Mammary epithelial cell (primary cell): Measurements from ENCODE around the gene PAX3.

Experiments
- EZH2 ChIP-seq: IDR thresholded peaks from 2 replicates; pipeline ENCODE4 v1.6.1; 2012; ENCODE audit warnings: low read length, inconsistent platforms, borderline replicate concordance
- TF ChIP-seq, protein P1 (sequence below), 2 donors: IDR thresholded peaks in 1 of 2; conservative IDR thresholded peaks in 1 of 2; 2 replicates each; pipeline ENCODE4 v1.5.1; 2011 to 2012; ENCODE audit warnings: inconsistent platforms in 2 of 2, low read length in 2 of 2, mild to moderate bottlenecking in 2 of 2, control low read depth in 1 of 2, low read depth in 1 of 2; ENCODE audit not compliant: insufficient read depth in 1 of 2; ENCODE audit errors: extremely low read depth in 1 of 2

DNA sequence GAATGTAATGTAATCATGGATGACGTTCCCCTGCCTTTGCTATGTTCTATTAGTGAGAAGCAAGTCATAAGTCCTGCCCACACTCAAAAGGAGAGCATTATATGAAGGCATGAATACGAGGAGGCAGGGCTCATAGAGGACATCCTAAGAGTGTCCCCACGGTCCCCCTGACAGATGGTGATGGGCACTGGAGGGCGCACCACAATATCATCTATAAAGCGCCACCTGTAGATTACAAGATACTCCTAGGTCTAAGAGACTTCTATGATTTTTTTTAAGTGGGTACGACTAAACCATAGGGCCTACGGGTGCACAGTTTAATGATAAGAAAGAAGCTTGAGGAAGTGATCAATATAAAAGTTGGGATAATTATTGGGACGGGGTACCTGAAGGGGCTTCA, 131.0 kb downstream of the PAX3 start:
- TF ChIP-seq, protein P1, sequence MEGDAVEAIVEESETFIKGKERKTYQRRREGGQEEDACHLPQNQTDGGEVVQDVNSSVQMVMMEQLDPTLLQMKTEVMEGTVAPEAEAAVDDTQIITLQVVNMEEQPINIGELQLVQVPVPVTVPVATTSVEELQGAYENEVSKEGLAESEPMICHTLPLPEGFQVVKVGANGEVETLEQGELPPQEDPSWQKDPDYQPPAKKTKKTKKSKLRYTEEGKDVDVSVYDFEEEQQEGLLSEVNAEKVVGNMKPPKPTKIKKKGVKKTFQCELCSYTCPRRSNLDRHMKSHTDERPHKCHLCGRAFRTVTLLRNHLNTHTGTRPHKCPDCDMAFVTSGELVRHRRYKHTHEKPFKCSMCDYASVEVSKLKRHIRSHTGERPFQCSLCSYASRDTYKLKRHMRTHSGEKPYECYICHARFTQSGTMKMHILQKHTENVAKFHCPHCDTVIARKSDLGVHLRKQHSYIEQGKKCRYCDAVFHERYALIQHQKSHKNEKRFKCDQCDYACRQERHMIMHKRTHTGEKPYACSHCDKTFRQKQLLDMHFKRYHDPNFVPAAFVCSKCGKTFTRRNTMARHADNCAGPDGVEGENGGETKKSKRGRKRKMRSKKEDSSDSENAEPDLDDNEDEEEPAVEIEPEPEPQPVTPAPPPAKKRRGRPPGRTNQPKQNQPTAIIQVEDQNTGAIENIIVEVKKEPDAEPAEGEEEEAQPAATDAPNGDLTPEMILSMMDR (conservative IDR thresholded peaks at IDR 0.05 in 1 of 2, IDR thresholded peaks at IDR 0.05 in 1 of 2; ENCODE audit: extremely low read depth in 1 of 2, insufficient read depth in 1 of 2, low read depth in 1 of 2, low read length in 2 of 2): no peak
- TF ChIP-seq EZH2: no peak
